ENCODE results near the gene LEP.

- TF ChIP-seq HNRNPUL1 (IDR thresholded peaks at IDR 0.05; ENCODE audit: low read length) = no peak
- no peak for TF ChIP-seq HDAC2 (IDR thresholded peaks at IDR 0.05)
- no peak for TF ChIP-seq POLR2AphosphoS5 (IDR thresholded peaks at IDR 0.05; ENCODE audit: control insufficient read depth, insufficient read depth, low read depth, low read length)
- no peak for TF ChIP-seq BRCA1 (IDR thresholded peaks at IDR 0.05)
- no peak for TF ChIP-seq BRCA1 (CRISPR knock-in tag; IDR thresholded peaks at IDR 0.05)
- no peak for TF ChIP-seq MTA3 (IDR thresholded peaks at IDR 0.05; ENCODE audit: borderline replicate concordance)
- TF ChIP-seq NBN (IDR thresholded peaks at IDR 0.05; ENCODE audit: low read depth) = no peak
- TF ChIP-seq CBX3 (IDR thresholded peaks at IDR 0.05; ENCODE audit: borderline replicate concordance in 1 of 2, low read length in 2 of 2) = no peak
- no peak for TF ChIP-seq CREB1 (IDR thresholded peaks at IDR 0.05)
- no peak for TF ChIP-seq CREB1 (CRISPR knock-in tag; IDR thresholded peaks at IDR 0.05)
- no peak for TF ChIP-seq CTCF (IDR thresholded peaks at IDR 0.05 in 2 of 3, conservative IDR thresholded peaks at IDR 0.05 in 1 of 3; ENCODE audit: insufficient read depth in 2 of 3, low read depth in 1 of 3, low read length in 3 of 3)
- TF ChIP-seq, protein P1, sequence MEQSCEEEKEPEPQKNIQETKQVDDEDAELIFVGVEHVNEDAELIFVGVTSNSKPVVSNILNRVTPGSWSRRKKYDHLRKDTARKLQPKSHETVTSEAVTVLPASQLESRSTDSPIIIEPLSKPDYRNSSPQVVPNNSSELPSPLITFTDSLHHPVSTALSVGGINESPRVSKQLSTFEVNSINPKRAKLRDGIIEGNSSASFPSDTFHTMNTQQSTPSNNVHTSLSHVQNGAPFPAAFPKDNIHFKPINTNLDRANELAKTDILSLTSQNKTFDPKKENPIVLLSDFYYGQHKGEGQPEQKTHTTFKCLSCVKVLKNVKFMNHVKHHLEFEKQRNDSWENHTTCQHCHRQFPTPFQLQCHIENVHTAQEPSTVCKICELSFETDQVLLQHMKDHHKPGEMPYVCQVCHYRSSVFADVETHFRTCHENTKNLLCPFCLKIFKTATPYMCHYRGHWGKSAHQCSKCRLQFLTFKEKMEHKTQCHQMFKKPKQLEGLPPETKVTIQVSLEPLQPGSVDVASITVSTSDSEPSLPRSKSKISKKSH (CRISPR knock-in tag; IDR thresholded peaks at IDR 0.05) = no peak
- TF ChIP-seq POLR2A (conservative IDR thresholded peaks at IDR 0.05) = no peak
- no peak for TF ChIP-seq ETV6 (IDR thresholded peaks at IDR 0.05; ENCODE audit: borderline replicate concordance in 1 of 2, low read depth in 2 of 2, low read length in 1 of 2)
- TF ChIP-seq ETV6 (CRISPR knock-in tag; IDR thresholded peaks at IDR 0.05; ENCODE audit: borderline replicate concordance) = no peak
- TF ChIP-seq RHOXF2B (CRISPR knock-in tag; conservative IDR thresholded peaks at IDR 0.05) = no peak
- TF ChIP-seq GABPA (tag; conservative IDR thresholded peaks at IDR 0.05; ENCODE audit: low read depth) = no peak
These were observed 43.0 kb upstream of the LEP start for GRCh38 chr7:128197989-128198580.
